GM18517 (cell line): Measurements from ENCODE around the gene XRRA1.

Source experiments
- ATAC-seq: cut with Tn5 transposase; IDR thresholded peaks from one replicate; pipeline ENCODE4 v1.9.1; 2021; ENCODE audit warnings: mild to moderate bottlenecking, moderate library complexity; ENCODE audit not compliant: unreplicated experiment

Gene XRRA1

DNA sequence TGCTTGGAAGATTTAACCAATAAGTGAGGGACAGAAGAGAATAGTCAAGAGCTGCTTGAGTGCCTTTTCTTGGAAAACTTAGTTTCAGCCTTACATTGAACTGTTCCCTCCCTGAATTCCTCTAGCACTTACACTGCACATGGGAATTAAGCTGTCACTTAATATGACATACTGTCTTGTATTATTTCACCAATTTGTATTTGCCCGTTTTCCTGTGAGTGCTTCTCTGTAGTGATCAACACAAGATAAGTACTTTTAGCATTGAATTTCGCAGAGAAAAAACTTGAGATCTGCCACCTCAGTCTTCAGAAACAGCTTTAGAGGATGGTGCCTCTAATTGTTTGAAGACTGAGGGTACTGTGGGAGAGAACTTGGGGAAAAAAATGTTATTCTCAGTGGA, 3.9 kb upstream of the XRRA1 start:
- no peak for ATAC-seq

DNA sequence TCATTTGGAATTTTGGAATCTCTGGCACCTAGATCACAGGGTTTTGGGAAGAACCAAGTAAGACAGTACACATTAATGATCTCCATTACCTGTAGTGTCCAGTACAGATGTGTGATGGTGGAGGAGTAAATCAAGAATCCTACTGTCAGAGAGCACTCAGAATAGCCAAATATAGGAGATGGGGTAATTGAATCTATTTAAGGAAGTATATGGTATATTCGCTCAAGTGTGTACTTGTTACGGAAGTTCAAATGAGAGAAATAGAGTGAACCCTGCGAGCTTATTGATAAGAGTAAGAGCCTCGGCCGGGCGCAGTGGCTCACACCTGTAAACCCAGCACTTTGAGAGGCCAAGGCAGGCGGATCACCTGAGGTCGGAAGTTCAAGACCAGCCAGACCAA, 2.3 kb upstream of the XRRA1 start:
- no peak for ATAC-seq

DNA sequence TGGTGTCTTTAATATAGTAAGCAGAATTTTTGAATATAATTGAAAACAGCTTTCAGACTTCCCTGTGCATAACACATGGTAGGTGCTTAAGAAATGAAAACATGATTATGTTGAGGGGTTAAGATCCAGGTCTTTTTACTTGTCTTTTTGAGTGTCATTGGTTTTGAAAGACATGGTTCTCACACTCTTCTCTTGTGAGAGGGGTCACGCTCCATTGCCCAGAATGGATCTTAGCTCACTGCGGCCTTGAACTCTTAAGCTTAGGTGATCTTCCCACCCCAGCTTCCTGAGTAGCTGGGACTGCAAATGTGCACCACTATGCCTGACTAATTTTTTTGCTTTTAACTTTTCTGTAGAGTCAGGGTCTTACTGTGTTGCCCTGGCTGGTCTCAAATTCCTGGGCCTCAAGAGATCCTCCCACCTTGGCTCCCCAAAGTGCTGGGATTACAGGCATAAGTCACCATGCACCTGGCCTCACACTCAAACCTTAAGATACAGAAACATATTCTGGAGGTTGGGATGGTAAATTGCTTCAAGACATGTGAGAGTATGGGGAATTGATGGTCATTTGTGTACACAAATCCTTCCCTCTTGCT, 1.6 kb upstream of the XRRA1 start:
- no peak for ATAC-seq

DNA sequence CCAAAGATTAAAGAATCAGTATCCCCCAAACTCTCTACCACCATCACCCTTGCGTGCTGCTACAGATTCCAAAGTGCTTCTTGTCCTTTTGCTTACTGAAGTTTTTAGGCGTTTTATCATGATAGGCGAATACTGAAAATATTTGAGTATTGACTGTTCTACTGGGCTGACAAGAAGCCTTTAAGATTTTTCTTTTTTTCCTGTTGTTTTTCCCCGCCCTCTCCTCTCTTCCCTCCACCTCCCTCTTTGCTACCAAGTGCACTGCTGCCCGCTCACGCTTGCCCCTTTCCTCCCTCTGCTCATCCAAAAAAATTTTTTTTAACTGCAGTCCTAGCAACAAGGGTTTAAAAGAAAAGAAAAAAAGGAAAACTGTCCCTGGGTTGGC, 854 bp upstream of the XRRA1 start:
- no peak for ATAC-seq

- ATAC-seq, result peak; percentile 4
Measured at GRCh38 chr11:74948546-74948897, 369 bp downstream of the XRRA1 start.

DNA sequence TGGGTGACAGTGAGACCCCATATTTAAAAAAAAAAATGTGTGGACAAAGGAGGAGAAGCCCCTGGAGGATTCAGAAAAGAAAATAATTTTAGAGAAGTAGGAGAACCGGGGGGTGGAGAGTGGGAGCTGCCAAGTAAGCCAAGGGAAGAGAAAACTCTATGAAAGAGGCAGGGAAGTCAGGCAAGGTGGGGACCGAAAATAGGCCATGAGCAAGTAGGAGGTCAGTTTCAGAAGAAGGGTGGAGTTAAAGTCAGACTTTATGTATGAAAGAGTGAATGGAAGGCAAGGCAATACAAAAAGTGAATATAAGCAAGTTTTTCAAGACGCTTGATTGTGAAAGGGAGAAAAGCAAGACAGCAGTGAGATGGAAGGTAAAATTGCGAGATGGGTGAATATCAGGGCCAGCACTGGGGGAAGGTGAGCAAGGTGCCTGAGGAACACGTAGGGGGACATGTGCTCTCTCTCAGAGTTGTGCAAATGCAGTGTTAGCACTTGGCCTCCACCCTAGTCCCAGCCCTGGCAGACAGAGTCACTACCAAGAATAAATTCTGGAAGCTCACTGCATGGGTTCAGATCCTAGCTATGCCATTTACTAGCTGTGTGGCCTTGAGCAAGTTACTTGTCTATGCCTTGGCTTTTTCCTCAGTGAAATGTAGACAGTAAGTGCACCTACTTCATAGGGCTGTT, 6.7 kb downstream of the XRRA1 start:
- no peak for ATAC-seq

- ATAC-seq, result no peak
Measured at GRCh38 chr11:74941492-74941891, 7.4 kb downstream of the XRRA1 start.

- no peak for ATAC-seq
Measured at GRCh38 chr11:74937696-74938475, 11.0 kb downstream of the XRRA1 start.

GRCh38 chr11:74936976-74937375, 11.9 kb downstream of the XRRA1 start:
- ATAC-seq, result no peak

DNA sequence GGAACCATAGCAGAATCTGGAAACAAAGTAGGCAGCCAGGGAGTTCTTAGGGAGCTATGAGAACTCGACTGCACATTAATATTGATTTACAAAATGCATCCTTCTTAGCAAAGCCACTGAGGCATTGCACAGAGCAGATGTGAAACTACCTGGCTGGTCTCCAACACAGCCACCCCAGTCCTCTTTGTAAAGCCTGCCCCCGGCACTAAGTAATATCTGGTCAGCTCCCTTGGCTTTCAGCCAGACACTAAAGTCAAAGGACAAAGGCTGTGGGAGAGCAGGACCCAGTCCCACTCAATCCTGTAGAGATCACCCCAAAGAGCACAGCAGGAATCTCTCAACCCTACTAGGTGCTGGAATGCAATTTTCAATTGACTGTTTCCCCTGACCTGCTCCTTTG, 12.8 kb downstream of the XRRA1 start:
- no peak for ATAC-seq

GRCh38 chr11:74935285-74935684, 13.6 kb downstream of the XRRA1 start:
- ATAC-seq, result no peak

DNA sequence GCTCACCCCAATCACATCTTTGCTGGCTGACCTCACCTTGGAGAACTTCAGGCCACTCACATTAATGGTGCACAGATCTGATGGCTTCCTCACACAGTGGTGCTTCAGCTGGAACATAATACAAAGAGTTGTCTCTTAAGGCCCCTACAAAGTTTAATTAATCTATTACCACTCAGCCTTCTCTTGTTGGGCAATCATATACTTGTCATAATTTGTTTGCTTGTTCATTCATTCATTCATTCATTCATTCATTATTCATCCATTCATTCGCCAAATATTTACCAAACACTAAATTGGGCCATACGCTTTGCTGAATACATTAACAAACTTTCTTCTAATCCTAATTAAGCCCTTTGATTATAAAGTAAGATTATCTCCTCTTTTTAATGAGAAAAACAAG, 15.1 kb downstream of the XRRA1 start:
- ATAC-seq, result no peak

GRCh38 chr11:74932797-74933196, 16.1 kb downstream of the XRRA1 start:
- no peak for ATAC-seq

GRCh38 chr11:74932169-74932568, 16.7 kb downstream of the XRRA1 start:
- no peak for ATAC-seq

DNA sequence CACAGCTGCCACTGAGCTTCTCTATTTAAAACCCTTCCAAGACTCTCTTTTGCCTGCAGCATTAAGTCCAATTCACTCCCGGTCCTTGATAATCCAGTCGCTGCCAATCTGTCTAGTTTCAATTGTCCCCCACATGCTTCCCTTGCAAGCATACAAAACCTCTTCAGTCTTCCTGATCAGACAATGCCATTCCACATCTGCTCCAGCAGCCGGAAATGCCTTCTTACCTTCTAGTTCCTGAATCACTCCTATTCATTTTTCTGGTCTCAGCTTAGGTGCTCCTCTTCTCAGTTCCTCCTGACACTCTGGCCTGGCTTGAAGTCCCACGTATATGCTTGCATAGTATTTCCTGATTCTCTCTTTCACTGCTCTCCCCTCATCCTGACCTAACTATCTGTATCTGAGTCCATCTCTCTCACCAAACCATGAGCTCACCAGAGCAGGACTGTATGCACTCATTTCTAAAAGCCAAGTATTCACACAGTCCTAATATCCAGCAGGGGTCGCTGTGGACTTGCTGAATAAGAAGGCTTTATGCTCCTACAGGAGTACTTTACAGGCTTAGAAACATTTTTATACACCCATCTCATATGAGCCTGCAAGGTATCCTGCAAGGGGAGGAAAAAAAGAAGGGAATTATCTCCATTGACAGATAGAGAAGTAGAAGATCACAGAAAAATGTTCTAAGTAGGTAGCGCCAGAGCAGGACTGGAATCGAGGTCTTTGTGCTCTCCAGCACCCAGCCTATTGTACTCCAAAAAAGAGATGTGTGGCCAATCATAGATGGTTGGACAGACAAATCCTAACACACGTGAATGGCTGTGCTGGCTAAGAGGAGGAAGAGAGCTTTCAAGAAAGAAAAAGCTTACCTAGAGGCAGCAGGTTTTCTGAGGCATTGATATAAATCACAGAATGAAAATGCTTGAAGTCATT, 19.2 kb downstream of the XRRA1 start:
- no peak for ATAC-seq

- ATAC-seq, result no peak
Measured at GRCh38 chr11:74927496-74927895, 21.4 kb downstream of the XRRA1 start.

DNA sequence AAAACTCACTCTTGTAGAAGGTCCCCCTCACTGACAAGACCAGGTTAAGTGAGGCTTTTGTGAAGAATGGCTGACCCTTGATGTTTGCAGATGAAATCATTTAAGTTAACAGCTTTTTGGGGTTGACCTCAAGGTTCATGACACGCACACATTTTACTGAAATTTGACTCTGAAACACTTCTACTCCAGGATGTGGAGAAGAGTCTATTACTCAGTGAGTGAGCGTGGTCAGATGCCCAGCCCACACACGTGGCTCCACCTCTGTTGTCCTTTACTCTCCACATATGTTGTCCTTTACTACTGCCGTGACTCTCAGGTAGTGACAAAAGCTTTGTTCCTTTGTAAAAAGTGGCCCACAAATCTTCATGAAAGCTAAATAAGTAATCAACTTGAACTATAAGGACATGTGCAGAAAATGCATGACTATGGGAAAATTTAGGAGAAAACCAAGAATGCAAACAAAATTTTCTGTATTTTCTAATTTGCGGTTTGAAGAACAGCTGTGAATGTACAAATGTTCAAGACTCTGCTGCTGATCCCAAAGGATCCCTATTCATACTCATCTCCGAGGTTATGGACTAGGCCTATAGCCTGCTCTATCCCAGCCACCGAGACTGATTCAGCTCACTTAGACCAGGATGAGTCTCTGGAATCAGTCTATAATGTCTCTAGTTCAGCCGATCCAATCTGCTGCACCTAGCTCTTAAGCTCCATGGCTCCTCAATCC, 22.4 kb downstream of the XRRA1 start:
- no peak for ATAC-seq

GRCh38 chr11:74925281-74925680, 23.6 kb downstream of the XRRA1 start:
- no peak for ATAC-seq

DNA sequence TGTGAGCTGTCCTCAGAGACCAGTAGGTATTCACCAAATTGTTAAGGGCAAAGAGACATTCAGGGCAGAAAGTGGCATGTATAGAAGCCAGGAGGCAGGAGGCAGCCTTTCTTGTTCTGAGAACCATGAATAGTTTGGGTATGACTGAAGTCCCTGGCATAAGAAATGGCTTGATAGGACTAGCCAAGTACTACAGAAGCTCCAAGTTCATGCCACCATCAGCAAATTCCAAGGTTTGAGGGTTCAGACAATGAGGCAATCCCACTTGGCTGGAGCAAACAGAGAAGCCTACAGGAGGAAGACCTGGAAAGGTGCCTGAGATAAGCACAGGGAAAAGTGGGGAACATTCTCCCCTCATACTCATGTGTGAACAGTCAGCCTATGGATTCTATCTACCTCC, 25.8 kb downstream of the XRRA1 start:
- ATAC-seq, result no peak

- no peak for ATAC-seq
Measured at GRCh38 chr11:74909812-74910211, 39.1 kb downstream of the XRRA1 start.

GRCh38 chr11:74909385-74909784, 39.5 kb downstream of the XRRA1 start:
- no peak for ATAC-seq
